Stimulated activated CD4-positive, alpha-beta T cell treated with anti-CD3 and anti-CD28 coated beads, Interleukin-1b, Interleukin-23, amount 100 ng/mL, for 24 hours (primary cell): ENCODE results near the gene NPFFR1.
"Not testable (repeated sequence)": the region's sequence is repeated elsewhere in the genome, so short reads cannot be mapped to it uniquely, and the experiment has no call there.

Experiments
- DNase-seq, 4 experiments: peaks; one replicate each; pipeline ENCODE4 v3.0.0-alpha.2; 2020; ENCODE audit warnings: low read depth in 4 of 4, low spot score in 1 of 4

NPFFR1 gene

DNA sequence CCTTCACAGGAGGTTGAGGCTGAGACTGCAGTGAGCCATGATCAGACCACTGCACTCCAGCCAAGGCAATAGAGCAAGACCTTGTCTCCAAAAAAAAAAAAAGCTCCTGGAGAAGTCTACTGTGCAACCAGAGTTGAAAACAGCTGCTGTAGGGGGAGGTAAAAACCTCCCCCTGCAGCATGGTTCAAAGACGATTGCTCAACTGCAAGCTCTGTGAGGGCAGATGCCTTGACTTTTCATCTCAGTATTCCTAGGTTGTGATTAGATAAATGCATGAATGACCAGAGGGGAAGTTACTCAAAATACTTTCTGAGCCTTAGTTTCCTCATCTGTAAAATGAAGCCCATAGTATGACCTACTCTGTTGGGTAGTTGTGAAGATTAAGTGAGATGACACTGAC, 25.6 kb downstream of the NPFFR1 start:
- no peak for DNase-seq

DNA sequence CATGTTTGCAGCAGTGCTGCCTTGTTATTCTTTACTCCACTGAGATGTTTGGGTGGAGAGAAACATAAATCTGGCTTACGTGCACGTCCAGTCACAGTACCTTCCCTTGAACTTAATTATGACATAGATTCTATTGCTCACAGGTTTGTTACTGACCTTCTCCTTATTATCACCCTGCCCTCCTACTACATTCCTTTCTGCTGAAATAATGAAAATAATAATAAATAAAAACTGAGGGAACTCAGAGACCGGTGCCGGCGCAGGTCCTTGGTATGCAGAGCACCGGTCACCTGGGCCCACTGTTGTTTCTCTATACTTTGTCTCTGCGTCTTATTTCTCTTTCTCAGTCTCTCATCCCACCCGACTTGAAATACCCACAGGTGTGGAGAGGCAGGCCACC, 26.0 kb downstream of the NPFFR1 start:
- DNase-seq = not testable (repeated sequence)

DNA sequence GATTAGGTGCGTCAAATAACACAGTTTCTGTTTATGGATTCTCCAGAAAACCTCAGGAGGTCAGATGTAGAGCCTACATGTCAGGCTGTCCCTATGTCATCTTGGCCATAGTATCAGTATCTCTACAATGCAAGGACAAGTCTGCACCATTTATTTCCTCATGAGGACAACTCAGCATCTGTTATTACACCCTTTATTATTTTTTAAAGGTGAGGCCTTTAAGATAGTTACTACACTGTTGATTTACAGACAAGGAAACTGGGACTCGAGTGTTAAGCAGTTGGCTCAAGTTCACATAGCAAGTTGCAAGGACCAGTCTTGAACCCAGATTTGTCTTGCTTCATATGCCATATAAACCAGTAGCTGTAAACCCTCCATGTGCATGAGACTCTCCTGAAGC, 27.3 kb downstream of the NPFFR1 start:
- DNase-seq = no peak

- DNase-seq = peak in 1 of 4 experiments; percentile 4
Measured at GRCh38 chr10:70255329-70256299, 28.2 kb downstream of the NPFFR1 start.

GRCh38 chr10:70254778-70255328, 29.0 kb downstream of the NPFFR1 start:
- no peak for DNase-seq

- DNase-seq = no peak
Measured at GRCh38 chr10:70253878-70254765, 29.7 kb downstream of the NPFFR1 start.

GRCh38 chr10:70250961-70251680, 32.7 kb downstream of the NPFFR1 start:
- DNase-seq = no peak

DNA sequence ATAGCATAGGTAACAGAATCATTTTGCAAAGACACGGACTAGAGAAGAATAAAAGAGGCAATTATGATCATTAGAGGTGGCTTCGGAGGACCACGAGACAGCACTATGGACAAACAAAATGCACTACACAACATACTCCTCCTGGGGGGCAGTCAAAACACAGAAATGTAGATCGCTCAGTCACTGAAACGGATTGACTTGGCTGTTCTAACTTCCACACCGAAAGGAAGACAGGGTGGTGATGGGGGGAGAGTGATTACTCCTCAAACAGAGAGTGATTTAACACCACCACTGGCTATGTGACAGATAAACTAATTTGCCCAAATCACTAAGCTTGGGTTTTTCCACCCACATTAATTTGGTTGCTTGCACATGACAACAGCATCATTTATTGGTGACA, 36.4 kb downstream of the NPFFR1 start:
- DNase-seq = no peak

GRCh38 chr10:70241081-70241480, 42.7 kb downstream of the NPFFR1 start:
- DNase-seq = no peak

DNA sequence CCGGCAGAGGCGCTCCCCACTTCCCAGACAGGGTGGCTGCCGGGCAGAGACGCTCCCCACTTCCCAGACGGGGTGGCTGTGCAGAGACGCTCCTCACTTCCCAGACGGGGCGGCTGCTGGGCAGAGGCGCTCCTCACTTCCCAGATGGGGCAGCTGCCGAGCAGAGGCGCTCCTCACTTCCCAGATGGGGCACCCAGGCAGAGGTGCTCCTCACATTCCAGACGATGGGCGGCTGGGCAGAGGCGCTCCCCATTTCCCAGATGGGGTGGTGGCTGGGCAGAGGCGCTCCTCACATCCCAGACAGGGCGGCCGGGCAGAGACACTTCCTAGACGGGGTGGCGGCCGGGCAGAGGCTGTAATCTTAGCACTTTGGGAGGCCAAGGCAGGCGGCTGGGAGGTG, 43.8 kb downstream of the NPFFR1 start:
- DNase-seq = not testable (repeated sequence)

DNA sequence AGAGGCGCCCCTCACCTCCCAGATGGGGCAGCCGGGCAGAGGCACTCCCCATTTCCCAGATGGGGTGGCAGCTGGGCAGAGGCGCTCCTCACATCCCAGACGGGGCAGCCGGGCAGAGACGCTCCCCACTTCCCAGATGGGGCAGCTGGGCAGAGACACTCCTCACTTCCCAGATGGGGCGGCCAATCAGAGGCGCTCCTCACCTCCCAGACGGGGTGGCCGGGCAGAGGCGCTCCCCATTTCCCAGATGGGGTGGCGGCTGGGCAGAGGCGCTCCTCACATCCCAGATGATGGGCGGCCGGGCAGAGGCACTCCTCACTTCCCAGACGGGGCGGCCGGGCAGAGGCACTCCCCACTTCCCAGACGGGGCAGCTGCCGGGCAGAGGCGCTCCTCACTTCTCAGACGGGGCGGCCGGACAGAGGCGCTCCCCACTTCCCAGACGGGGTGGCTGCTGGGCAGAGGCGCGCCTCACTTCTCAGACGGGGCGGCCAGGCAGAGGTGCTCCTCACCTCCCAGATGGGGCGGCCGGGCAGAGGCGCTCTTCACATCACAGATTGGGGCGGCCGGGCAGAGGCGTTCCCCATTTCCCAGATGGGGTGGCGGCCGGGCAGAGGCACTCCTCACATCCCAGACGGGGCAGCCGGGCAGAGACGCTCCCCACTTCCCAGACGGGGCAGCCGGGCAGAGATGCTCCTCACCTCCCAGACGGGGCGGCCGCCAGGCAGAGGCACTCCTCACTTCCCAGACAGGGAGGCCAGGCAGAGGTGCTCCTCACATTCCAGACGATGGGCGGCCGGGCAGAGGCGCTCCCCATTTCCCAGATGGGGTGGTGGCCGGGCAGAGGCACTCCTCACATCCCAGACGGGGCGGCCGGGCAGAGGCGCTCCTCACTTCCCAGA, 44.5 kb downstream of the NPFFR1 start:
- not testable (repeated sequence) for DNase-seq

DNA sequence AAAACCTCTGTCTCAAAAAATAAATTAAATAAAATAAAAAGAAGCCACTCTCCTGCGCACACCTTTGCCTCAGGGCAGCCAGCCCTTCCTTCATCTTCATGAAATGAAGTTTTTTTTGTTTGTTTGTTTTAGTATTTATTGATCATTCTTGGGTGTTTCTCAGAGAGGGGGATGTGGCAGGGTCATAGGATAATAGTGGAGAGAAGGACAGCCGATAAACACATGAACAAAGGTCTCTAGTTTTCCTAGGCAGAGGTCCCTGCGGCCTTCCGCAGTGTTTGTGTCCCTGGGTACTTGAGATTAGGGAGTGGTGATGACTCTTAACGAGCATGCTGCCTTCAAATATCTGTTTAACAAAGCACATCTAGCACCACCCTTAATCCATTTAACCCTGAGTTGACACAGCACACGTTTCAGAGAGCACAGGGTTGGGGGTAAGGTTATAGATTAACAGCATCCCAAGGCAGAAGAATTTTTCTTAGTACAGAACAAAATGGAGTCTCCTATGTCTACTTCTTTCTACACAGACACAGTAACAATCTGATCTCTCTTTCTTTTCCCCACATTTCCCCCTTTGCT, 45.8 kb downstream of the NPFFR1 start:
- DNase-seq = not testable (repeated sequence)

DNA sequence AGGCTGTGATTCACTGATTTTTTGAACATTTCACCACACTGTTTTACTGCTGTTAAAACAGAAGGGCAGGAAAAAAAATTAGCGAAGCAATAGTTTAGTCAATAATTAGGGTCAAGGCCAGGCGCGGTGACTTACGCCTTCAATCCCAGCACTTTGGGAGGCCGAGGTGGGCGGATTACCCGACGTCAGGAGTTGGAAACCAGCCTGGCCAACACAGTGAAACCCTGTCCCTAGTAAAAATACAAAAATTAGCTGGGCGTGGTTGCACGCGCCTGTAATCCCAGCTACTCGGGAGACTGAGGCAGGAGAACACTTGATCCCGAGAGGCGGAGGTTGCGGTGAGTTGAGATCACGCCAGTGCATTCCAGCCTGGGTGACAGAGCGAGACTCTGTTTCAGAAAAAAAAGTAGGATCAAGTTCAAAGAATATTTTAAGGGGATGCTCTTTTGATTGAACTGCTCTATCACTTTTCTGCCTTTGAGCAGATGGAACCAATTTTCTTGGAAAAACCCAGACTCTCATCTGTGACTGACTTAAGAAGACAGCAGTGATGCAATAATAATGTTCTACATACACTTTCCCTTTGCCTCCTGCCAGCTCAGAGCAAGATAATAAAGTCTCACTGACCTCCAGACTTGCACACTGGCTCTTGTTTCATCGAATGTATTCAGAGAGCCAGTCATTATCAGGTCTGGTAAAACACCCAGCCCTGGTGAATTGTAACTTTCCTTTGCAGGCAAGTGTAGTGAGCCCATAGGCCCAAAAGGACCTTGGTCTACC, 48.9 kb downstream of the NPFFR1 start:
- no peak for DNase-seq

- DNase-seq = no peak
Measured at GRCh38 chr10:70233939-70234300, 49.9 kb downstream of the NPFFR1 start.

GRCh38 chr10:70233109-70233938, 50.5 kb downstream of the NPFFR1 start, which contains the start of gene PPA1:
PPA1 (minus strand) TSS chr10:70233429; CDS start chr10:70233327, 102 bp downstream.
- DNase-seq = peak; percentile 96 to 99 (median 98)

DNA sequence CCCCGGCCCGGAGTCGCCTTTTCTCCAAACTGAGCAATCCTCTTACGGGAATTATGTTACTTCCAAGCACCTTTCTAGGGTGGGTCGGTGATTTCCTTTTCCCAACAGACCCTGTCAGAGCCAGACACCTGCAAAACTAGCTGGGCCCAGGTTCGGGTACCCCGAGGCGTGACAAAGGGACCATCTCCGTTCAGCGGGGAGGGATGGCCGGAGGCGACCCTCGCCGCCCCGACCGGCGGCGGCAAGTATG, 51.0 kb downstream of the NPFFR1 start:
- no peak for DNase-seq

GRCh38 chr10:70232155-70232858, 51.5 kb downstream of the NPFFR1 start:
- DNase-seq = peak in 1 of 4 experiments; percentile 11
